Activated CD4-positive, alpha-beta T cell treated with anti-CD3 and anti-CD28 coated beads, Interleukin-2, amount 50 U/mL, for 4 hours (primary cell): ENCODE measurements around the gene NSMF.

Experiments used
- DNase-seq, 2 experiments: peaks; one replicate each; pipeline ENCODE4 v3.0.0-alpha.2; 2020

Gene NSMF

GRCh38 chr9:137408651-137409405 is 50.3 kb downstream of the NSMF start:
- no peak for DNase-seq

- no peak for DNase-seq
These were observed 51.4 kb downstream of the NSMF start for GRCh38 chr9:137407590-137408300.

DNA sequence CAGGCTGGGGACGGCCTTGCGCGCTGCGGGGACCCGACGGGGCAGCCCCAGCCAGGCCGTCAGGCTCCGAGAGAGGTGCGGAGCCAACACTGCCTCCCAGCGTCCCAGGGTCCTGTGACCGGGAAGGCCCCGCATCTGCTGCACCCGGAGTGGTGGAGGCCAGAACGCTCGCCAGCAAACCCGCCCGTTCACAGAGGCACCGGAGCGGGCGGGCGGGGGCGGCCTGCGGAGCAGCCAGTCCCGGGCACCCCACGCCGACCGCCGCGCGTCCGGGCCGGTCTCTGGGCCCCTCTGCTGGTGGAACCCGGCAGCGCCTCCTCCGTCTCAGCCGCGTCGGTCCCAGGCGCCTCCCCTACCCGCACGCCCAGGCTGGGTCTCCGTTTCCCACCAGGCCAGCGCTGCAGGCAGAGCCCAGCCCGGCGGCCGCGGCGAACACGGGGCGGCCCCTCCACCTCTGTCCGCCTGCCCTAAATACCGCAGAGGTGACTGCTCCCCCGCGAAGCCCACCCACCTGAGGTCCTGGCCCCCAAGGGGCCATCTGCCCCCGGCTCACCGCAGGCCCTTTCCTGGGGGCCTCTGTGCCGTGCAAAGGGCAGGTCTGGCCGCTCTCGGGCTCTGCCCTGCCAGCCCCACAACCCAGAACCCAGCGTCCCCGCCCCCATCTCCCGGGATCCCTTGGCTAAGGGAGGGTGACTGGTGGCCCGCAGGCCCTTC is 52.1 kb downstream of the NSMF start:
- DNase-seq = peak; percentile 55 to 59

GRCh38 chr9:137406085-137406760 is 52.9 kb downstream of the NSMF start:
- DNase-seq = no peak

DNA sequence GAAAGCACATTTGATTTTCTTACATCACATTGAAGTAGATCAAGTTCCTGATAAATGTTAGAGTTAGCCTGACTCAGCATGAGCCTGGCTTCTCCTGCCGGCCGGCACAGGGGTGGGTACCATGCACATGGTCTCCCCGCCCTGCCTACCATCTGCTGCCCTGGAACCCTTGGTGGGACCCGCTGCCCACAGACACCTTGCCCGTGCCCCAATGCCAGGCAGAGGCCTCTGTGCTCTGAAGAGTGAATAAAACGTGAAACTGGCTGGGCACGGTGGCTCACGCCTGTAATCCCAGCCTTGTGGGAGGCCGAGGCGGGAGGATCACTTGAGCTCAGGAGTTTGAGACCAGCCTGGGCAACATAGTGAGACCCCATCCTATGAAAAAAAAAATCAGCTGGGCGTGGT is 53.5 kb downstream of the NSMF start:
- no peak for DNase-seq

DNA sequence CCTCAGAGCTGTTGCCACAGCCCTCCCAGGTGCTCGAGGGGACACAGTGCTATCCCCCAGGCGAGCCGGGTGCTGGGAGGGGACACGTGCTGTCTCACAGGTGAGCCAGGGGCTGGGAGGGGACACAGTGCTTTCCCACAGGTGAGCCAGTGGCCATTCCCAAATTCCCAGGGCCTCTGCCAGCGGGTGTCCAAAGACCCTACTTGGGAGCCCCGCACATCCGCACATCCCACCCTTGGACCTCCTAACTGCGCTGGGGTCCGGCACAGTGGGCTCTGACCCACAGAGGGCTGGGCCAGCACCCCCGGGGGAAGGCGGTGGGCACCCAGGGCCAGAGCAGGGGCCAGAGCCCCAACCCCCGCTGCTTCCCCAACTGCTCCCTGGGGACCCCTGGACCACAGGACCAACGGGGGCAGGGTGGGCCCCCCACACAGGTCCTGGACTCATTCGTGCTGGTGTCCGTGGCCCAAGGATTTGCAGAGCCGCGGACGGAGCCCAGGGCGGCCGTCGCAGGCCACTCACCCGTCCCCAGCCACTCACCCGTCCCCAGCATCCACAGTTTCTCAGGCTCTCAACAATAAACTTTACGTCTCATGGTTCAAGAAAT is 54.1 kb downstream of the NSMF start:
- no peak for DNase-seq

GRCh38 chr9:137403269-137403668 is 55.9 kb downstream of the NSMF start:
- DNase-seq = no peak

GRCh38 chr9:137402746-137403145 is 56.4 kb downstream of the NSMF start:
- DNase-seq = no peak

DNA sequence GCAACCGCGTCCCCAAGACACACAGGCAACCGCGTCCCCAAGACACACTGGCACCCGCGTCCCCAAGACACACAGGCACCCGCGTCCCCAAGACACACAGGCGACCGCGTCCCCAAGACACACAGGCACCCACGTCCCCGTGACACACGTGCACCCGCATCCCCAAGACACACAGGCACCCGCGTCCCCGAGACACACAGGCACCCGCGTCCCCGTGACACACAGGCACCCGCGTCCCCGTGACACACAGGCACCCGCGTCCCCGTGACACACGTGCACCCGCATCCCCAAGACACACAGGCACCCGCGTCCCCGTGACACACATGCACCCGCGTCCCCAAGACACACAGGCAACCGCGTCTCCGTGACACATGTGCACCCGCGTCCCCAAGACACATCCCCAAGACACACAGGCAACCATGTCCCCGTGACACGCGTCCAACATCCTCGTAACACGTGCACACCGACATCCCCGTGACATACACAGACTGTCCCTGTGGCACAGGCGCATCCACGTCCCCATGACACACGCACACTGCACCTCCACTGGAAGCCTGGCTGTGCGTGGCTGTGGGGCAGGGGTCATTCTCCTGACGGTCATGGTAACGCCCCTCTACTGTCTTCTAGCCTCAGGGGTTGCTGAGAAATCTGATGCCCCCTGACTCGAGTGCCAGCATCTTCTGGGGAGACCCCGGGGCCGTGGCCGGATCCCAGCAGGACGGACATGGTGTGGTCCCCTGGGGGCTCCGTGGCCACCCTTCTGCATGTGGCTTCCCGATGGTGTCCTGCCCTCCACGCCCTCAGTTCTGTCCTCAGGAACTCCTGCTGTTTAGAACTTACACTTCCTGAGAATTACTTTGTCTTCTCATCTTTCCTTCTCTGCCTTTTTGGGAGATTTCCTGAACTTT is 60.3 kb downstream of the NSMF start:
- no peak for DNase-seq

GRCh38 chr9:137397675-137398423 is 61.3 kb downstream of the NSMF start:
- no peak for DNase-seq
